Activated naive CD4-positive, alpha-beta T cell treated with anti-CD3 and anti-CD28 coated beads for 36 hours (primary cell): ENCODE results near the gene PATJ. TPM values are rescaled to one million over a fixed set of nuclear protein-coding genes. Genes with fewer than 3 reads are reported as not detected.
"Not testable (repeated sequence)": the region's sequence is repeated elsewhere in the genome, so short reads cannot be mapped to it uniquely, and the experiment has no call there.

ENCODE experiments used
- CTCF ChIA-PET: fragments of 350-600 bp; sonication (Branson Sonifier 250); formaldehyde crosslinking; loops from one replicate; lab custom pipeline; 2021; ENCODE audit warnings: antibody characterized with exemption; lab: Charles Lee
- DNase-seq: peaks from one replicate; pipeline ENCODE4 v3.0.0-alpha.2; 2020
- H3K27ac Mint-ChIP-seq: one replicate; pipeline ENCODE4 v1.8.0; 2021; ENCODE audit warnings: mild to moderate bottlenecking, mixed read lengths
- H3K27me3 Mint-ChIP-seq: one replicate; pipeline ENCODE4 v1.8.0; 2021; ENCODE audit warnings: low read depth, mixed read lengths
- H3K36me3 Mint-ChIP-seq: one replicate; pipeline ENCODE4 v1.8.0; 2021; ENCODE audit warnings: low read depth, mixed read lengths
- H3K4me1 Mint-ChIP-seq: one replicate; pipeline ENCODE4 v1.8.0; 2021; ENCODE audit warnings: low read depth, mixed read lengths
- H3K4me3 Mint-ChIP-seq: one replicate; pipeline ENCODE4 v1.8.0; 2021; ENCODE audit warnings: mild to moderate bottlenecking, moderate library complexity, mixed read lengths
- H3K9me3 Mint-ChIP-seq: one replicate; pipeline ENCODE4 v1.8.0; 2021; ENCODE audit warnings: mixed read lengths
- intact Hi-C: fragments of 100-400 bp; cut with micrococcal nuclease; formaldehyde crosslinking; loops from one replicate; pipeline ENCODE4 v1.15.1; 2023
- total RNA-seq, 2 experiments: library from RNA; stranded (reverse); gene quantifications; one replicate each; pipeline ENCODE4 v1.2.3, GENCODE V29; 2021

Gene PATJ
- total RNA-seq, 2 experiments from 2014 or later, result 13.3 to 13.5 TPM

- DNase-seq, H3K27me3 Mint-ChIP-seq, intact Hi-C loops, H3K4me1 Mint-ChIP-seq, H3K9me3 Mint-ChIP-seq, H3K4me3 Mint-ChIP-seq, H3K27ac Mint-ChIP-seq: not testable (repeated sequence)
- H3K36me3 Mint-ChIP-seq, result peaks cover 14% of the 10 kb centered on the region
- CTCF ChIA-PET, result interaction anchor here (0.7 kb wide), 1 partner anchor 102 kb away, joined by 4 read pairs; no protein-coding TSS in a partner anchor
These were observed 224.4 kb downstream of the PATJ start for GRCh38 chr1:61966450-61967225.

- CTCF ChIA-PET, result no interaction called here
- peaks cover 2% of the 10 kb centered on the region for H3K9me3 Mint-ChIP-seq
These were observed 225.5 kb downstream of the PATJ start for GRCh38 chr1:61967750-61968149.

GRCh38 chr1:61968869-61969268, 226.6 kb downstream of the PATJ start:
- Mint-ChIP-seq H3K4me3 (no peak overlapping the region), H3K27me3 (no peaks in the 10 kb centered on the region), H3K27ac (no peak overlapping the region), H3K4me1 (no peaks in the 10 kb centered on the region), H3K9me3 (peaks cover 2% of the 10 kb centered on the region), H3K36me3 (peaks cover 12% of the 10 kb centered on the region)
- intact Hi-C loops, result no loop called here
- CTCF ChIA-PET, result no interaction called here
- no peak for DNase-seq

More at GRCh38 chr1:61967750-61968149, 225.5 kb downstream of the PATJ start:
- H3K4me3 Mint-ChIP-seq, result no peak overlapping the region
- intact Hi-C loops, result no loop called here
- H3K4me1 Mint-ChIP-seq, result no peaks in the 10 kb centered on the region
- DNase-seq, result no peak
- peaks cover 12% of the 10 kb centered on the region for H3K36me3 Mint-ChIP-seq
- no peak overlapping the region for H3K27ac Mint-ChIP-seq
- no peaks in the 10 kb centered on the region for H3K27me3 Mint-ChIP-seq

- peaks cover 2% of the 10 kb centered on the region for H3K4me1 Mint-ChIP-seq
- no peaks in the 10 kb centered on the region for H3K9me3 Mint-ChIP-seq
- intact Hi-C loops, result no loop called here
- peaks cover 12% of the 10 kb centered on the region for H3K36me3 Mint-ChIP-seq
- H3K4me3 Mint-ChIP-seq, result no peak overlapping the region
- CTCF ChIA-PET, result interaction anchor here (1.8 kb wide), 1 partner anchor 171 kb away, joined by 4 read pairs; no protein-coding TSS in a partner anchor
- DNase-seq, result no peak
- no peak overlapping the region for H3K27ac Mint-ChIP-seq
- no peaks in the 10 kb centered on the region for H3K27me3 Mint-ChIP-seq
These were observed 231.0 kb downstream of the PATJ start for GRCh38 chr1:61973100-61973837.

- CTCF ChIA-PET, result no interaction called here
- H3K36me3 Mint-ChIP-seq, result peaks cover 5% of the 10 kb centered on the region
- DNase-seq, result no peak
- no peak overlapping the region for H3K27ac Mint-ChIP-seq
- H3K27me3 Mint-ChIP-seq, result no peaks in the 10 kb centered on the region
- H3K9me3 Mint-ChIP-seq, result no peaks in the 10 kb centered on the region
- no peak overlapping the region for H3K4me3 Mint-ChIP-seq
- intact Hi-C loops, result no loop called here
- H3K4me1 Mint-ChIP-seq, result peaks cover 2% of the 10 kb centered on the region
These were observed 233.4 kb downstream of the PATJ start for GRCh38 chr1:61975638-61976037.

GRCh38 chr1:61976566-61976965, 234.3 kb downstream of the PATJ start:
- intact Hi-C loops, result no loop called here
- CTCF ChIA-PET, result no interaction called here
- Mint-ChIP-seq H3K27me3 (no peaks in the 10 kb centered on the region), H3K9me3 (no peaks in the 10 kb centered on the region), H3K4me1 (peaks cover 2% of the 10 kb centered on the region), H3K27ac (no peak overlapping the region), H3K4me3 (no peak overlapping the region), H3K36me3 (peaks cover 5% of the 10 kb centered on the region)
- no peak for DNase-seq

GRCh38 chr1:61978796-61979195, 236.5 kb downstream of the PATJ start:
- H3K36me3 Mint-ChIP-seq, result peaks cover 5% of the 10 kb centered on the region
- intact Hi-C loops, result no loop called here
- no peak for DNase-seq
- H3K9me3 Mint-ChIP-seq, result no peaks in the 10 kb centered on the region
- H3K4me1 Mint-ChIP-seq, result peaks cover 2% of the 10 kb centered on the region
- no peak overlapping the region for H3K4me3 Mint-ChIP-seq
- no peak overlapping the region for H3K27ac Mint-ChIP-seq
- CTCF ChIA-PET, result no interaction called here
- no peaks in the 10 kb centered on the region for H3K27me3 Mint-ChIP-seq

GRCh38 chr1:61979729-61980128, 237.4 kb downstream of the PATJ start:
- intact Hi-C loops, result no loop called here
- Mint-ChIP-seq H3K9me3 (no peaks in the 10 kb centered on the region), H3K36me3 (peaks cover 5% of the 10 kb centered on the region), H3K4me1 (peaks cover 2% of the 10 kb centered on the region), H3K27ac (no peak overlapping the region), H3K27me3 (no peaks in the 10 kb centered on the region), H3K4me3 (no peak overlapping the region)
- DNase-seq, result no peak
- CTCF ChIA-PET, result no interaction called here

GRCh38 chr1:61980561-61980960, 238.3 kb downstream of the PATJ start:
- Mint-ChIP-seq H3K9me3 (no peaks in the 10 kb centered on the region), H3K27ac (no peak overlapping the region), H3K36me3 (peaks cover 2% of the 10 kb centered on the region), H3K4me1 (peaks cover 2% of the 10 kb centered on the region), H3K27me3 (no peaks in the 10 kb centered on the region), H3K4me3 (no peak overlapping the region)
- CTCF ChIA-PET, result interaction anchor here (0.6 kb wide), 1 partner anchor 263 kb away, joined by 4 read pairs; no protein-coding TSS in a partner anchor
- intact Hi-C loops, result no loop called here
- DNase-seq, result peak; percentile 22

- Mint-ChIP-seq H3K4me1 (peaks cover 2% of the 10 kb centered on the region), H3K36me3 (no peaks in the 10 kb centered on the region), H3K4me3 (no peak overlapping the region), H3K27me3 (no peaks in the 10 kb centered on the region), H3K9me3 (no peaks in the 10 kb centered on the region), H3K27ac (no peak overlapping the region)
- CTCF ChIA-PET, result no interaction called here
- no peak for DNase-seq
- intact Hi-C loops, result no loop called here
These were observed 239.8 kb downstream of the PATJ start for GRCh38 chr1:61981870-61982660.

- no peak overlapping the region for H3K27ac Mint-ChIP-seq
- H3K4me3 Mint-ChIP-seq, result no peak overlapping the region
- intact Hi-C loops, result no loop called here
- CTCF ChIA-PET, result interaction anchor here (0.6 kb wide), 1 partner anchor 314 kb away, joined by 3 read pairs; no protein-coding TSS in a partner anchor
- no peaks in the 10 kb centered on the region for H3K9me3 Mint-ChIP-seq
- no peak for DNase-seq
- no peaks in the 10 kb centered on the region for H3K27me3 Mint-ChIP-seq
- no peaks in the 10 kb centered on the region for H3K4me1 Mint-ChIP-seq
- H3K36me3 Mint-ChIP-seq, result no peaks in the 10 kb centered on the region
These were observed 241.0 kb downstream of the PATJ start for GRCh38 chr1:61983236-61983635.

- peaks cover 14% of the 10 kb centered on the region for H3K36me3 Mint-ChIP-seq
- CTCF ChIA-PET, result no interaction called here
- no peaks in the 10 kb centered on the region for H3K9me3 Mint-ChIP-seq
- DNase-seq, result no peak
- H3K4me3 Mint-ChIP-seq, result no peak overlapping the region
- H3K27ac Mint-ChIP-seq, result no peak overlapping the region
- H3K27me3 Mint-ChIP-seq, result no peaks in the 10 kb centered on the region
- no peaks in the 10 kb centered on the region for H3K4me1 Mint-ChIP-seq
- intact Hi-C loops, result no loop called here
These were observed 250.0 kb downstream of the PATJ start for GRCh38 chr1:61992257-61992656.
